CD4-positive, alpha-beta memory T cell (primary cell): ENCODE data around the gene GATA3. TPM values are rescaled to one million over a fixed set of nuclear protein-coding genes. Genes with fewer than 3 reads are reported as not detected.
A peak's percentile ranks its signal among the peaks of the same experiment; 100 is the strongest.

Experiments used
- CTCF ChIA-PET: fragments of 350-600 bp; sonication (Branson Sonifier 250); formaldehyde crosslinking; loops from one replicate; lab custom pipeline; 2021; ENCODE audit warnings: inconsistent platforms; ENCODE audit not compliant: partially characterized antibody; lab: Charles Lee
- POLR2A ChIA-PET: fragments of 350-600 bp; sonication (Branson Sonifier 250); formaldehyde crosslinking; loops from one replicate; lab custom pipeline; 2021; ENCODE audit not compliant: partially characterized antibody; lab: Charles Lee
- DNase-seq, 5 donors: peaks; one replicate each; pipeline versions ENCODE4 v3.0.0 to v3.0.0-alpha.2; 2020 to 2022; ENCODE audit warnings: mixed read lengths in 1 of 5
- H3K27ac ChIP-seq: one replicate; pipeline ENCODE4 v1.7.0; 2013; ENCODE audit warnings: low read depth, low read length
- H3K27me3 ChIP-seq: 2 replicates; pipeline ENCODE4 v1.7.0; 2013; ENCODE audit warnings: mild to moderate bottlenecking, low read length, moderate library complexity; ENCODE audit not compliant: insufficient read depth
- H3K36me3 ChIP-seq: 2 replicates; pipeline ENCODE4 v1.7.0; 2013; ENCODE audit warnings: mild to moderate bottlenecking, low read length, moderate library complexity; ENCODE audit not compliant: insufficient read depth
- H3K4me1 ChIP-seq: 2 replicates; pipeline ENCODE4 v1.7.0; 2013; ENCODE audit warnings: mild to moderate bottlenecking, low read length, moderate library complexity; ENCODE audit not compliant: insufficient read depth
- H3K4me3 ChIP-seq, 2 donors: one replicate each; pipeline ENCODE4 v1.7.0; 2013; ENCODE audit warnings: low read length in 2 of 2, mild to moderate bottlenecking in 1 of 2
- H3K9me3 ChIP-seq, 2 donors: one replicate each; pipeline ENCODE4 v1.7.0; 2013; ENCODE audit warnings: low read length in 2 of 2, control low read depth in 1 of 2; ENCODE audit not compliant: control insufficient read depth in 1 of 2
- H3K27ac Mint-ChIP-seq, 7 donors: one replicate each; pipeline ENCODE4 v1.8.0; 2020 to 2021; ENCODE audit warnings: mixed read lengths in 7 of 7, mild to moderate bottlenecking in 6 of 7, inconsistent platforms in 3 of 7, moderate library complexity in 3 of 7
- H3K27me3 Mint-ChIP-seq, 2 donors: one replicate each; pipeline ENCODE4 v1.8.0; 2020 to 2021; ENCODE audit warnings: mixed read lengths in 2 of 2
- H3K36me3 Mint-ChIP-seq, 2 donors: one replicate each; pipeline ENCODE4 v1.8.0; 2020 to 2021; ENCODE audit warnings: mixed read lengths in 2 of 2, inconsistent platforms in 1 of 2, mild to moderate bottlenecking in 1 of 2
- H3K4me1 Mint-ChIP-seq, 4 donors: one replicate each; pipeline ENCODE4 v1.8.0; 2020 to 2021; ENCODE audit warnings: mixed read lengths in 4 of 4, mild to moderate bottlenecking in 1 of 4
- H3K4me3 Mint-ChIP-seq, 8 donors: one replicate each; pipeline ENCODE4 v1.8.0; 2020 to 2021; ENCODE audit warnings: mixed read lengths in 8 of 8, mild to moderate bottlenecking in 7 of 8, moderate library complexity in 6 of 8, inconsistent platforms in 3 of 8
- H3K9me3 Mint-ChIP-seq, 8 donors: one replicate each; pipeline ENCODE4 v1.8.0; 2020 to 2021; ENCODE audit warnings: mixed read lengths in 8 of 8, mild to moderate bottlenecking in 5 of 8, inconsistent platforms in 3 of 8, moderate library complexity in 1 of 8
- intact Hi-C: fragments of 100-400 bp; cut with micrococcal nuclease; formaldehyde crosslinking; loops from one replicate; pipeline ENCODE4 v1.15.1; 2023
- polyA plus RNA-seq, 2 donors: library from polyadenylated mRNA; unstranded; fragments of 300-500 nt; fragmentation: Illumina TruSeq; gene quantifications; one replicate each; pipeline ENCODE4 v1.2.3, GENCODE V29; 2021
- total RNA-seq, 2 experiments: library from RNA; stranded (reverse); gene quantifications; one replicate each; pipeline ENCODE4 v1.2.3, GENCODE V29; 2021

GATA3 gene
- total and polyA plus RNA-seq, 4 experiments from 2014 or later, result 61.9 to 79.7 (median 64.3) TPM

- POLR2A ChIA-PET, result no interaction called here
- intact Hi-C loops, result no loop called here
- H3K27ac Mint-ChIP-seq, result peak overlapping the region in 1 of 7 donors; percentile 25
- H3K27me3 ChIP-seq, result no peaks in the 10 kb centered on the region
- DNase-seq, result no peak
- H3K4me1 Mint-ChIP-seq, result peaks cover 0 to 6% (median 2%) of the 10 kb centered on the region in 4 donors
- no peaks in the 10 kb centered on the region for H3K9me3 ChIP-seq
- H3K4me3 ChIP-seq, result no peak overlapping the region
- H3K27ac ChIP-seq, result no peak overlapping the region
- no peaks in the 10 kb centered on the region for H3K4me1 ChIP-seq
- CTCF ChIA-PET, result no interaction called here
- no peak overlapping the region for H3K4me3 Mint-ChIP-seq
- H3K36me3 Mint-ChIP-seq, result no peaks in the 10 kb centered on the region
- peaks cover 0 to 2% (median 0%) of the 10 kb centered on the region in 8 donors for H3K9me3 Mint-ChIP-seq
- H3K27me3 Mint-ChIP-seq, result no peaks in the 10 kb centered on the region
- H3K36me3 ChIP-seq, result no peaks in the 10 kb centered on the region
These were observed 68.3 kb downstream of the GATA3 start for GRCh38 chr10:8122611-8123369.

GRCh38 chr10:8124436-8124835 lies 69.9 kb downstream of the GATA3 start:
- H3K9me3 Mint-ChIP-seq, result peaks cover 0 to 2% (median 0%) of the 10 kb centered on the region in 8 donors
- H3K27me3 Mint-ChIP-seq, result no peaks in the 10 kb centered on the region
- ChIA-PET CTCF (no interaction called here), POLR2A (no interaction called here)
- H3K4me1 Mint-ChIP-seq, result peaks cover 0 to 5% (median 2%) of the 10 kb centered on the region in 4 donors
- Histone ChIP-seq H3K4me3 (no peak overlapping the region), H3K27ac (no peak overlapping the region), H3K4me1 (no peaks in the 10 kb centered on the region), H3K27me3 (no peaks in the 10 kb centered on the region), H3K9me3 (no peaks in the 10 kb centered on the region), H3K36me3 (no peaks in the 10 kb centered on the region)
- peak overlapping the region in 1 of 7 donors; percentile 26 for H3K27ac Mint-ChIP-seq
- DNase-seq, result no peak
- H3K4me3 Mint-ChIP-seq, result no peak overlapping the region
- intact Hi-C loops, result no loop called here
- H3K36me3 Mint-ChIP-seq, result no peaks in the 10 kb centered on the region

Other genes with a start within 250 kb of the GATA3 start
- gene TAF3, start 236.2 kb upstream of the GATA3 start, total RNA-seq, result 10 to 100 TPM; 21.4 to 21.8 TPM
- 10 to 100 TPM in 1 of 2 donors, 1 to 10 TPM in 1; 3.0 to 15.6 TPM for gene TAF3, start 236.2 kb upstream of the GATA3 start, polyA plus RNA-seq